Mucosa of rectum (tissue), 2 donors: ENCODE measurements around the gene SRCAP.

Experiments used
- H3K27ac ChIP-seq, 2 donors: one replicate each; pipeline ENCODE4 v1.7.0; 2013; ENCODE audit warnings: inconsistent platforms in 2 of 2, low read depth in 2 of 2, low read length in 2 of 2
- H3K27me3 ChIP-seq, 2 donors: one replicate each; pipeline ENCODE4 v1.7.0; 2013; ENCODE audit warnings: low read length in 2 of 2; ENCODE audit not compliant: control insufficient read depth in 2 of 2, insufficient read depth in 2 of 2
- H3K36me3 ChIP-seq, 2 donors: one replicate each; pipeline ENCODE4 v1.7.0; 2013; ENCODE audit warnings: low read length in 2 of 2; ENCODE audit not compliant: control insufficient read depth in 2 of 2, insufficient read depth in 2 of 2
- H3K4me1 ChIP-seq, 2 donors: one replicate each; pipeline ENCODE4 v1.7.0; 2013; ENCODE audit warnings: low read length in 2 of 2, mild to moderate bottlenecking in 1 of 2; ENCODE audit not compliant: control insufficient read depth in 2 of 2, insufficient read depth in 2 of 2
- H3K4me3 ChIP-seq, 2 donors: one replicate each; pipeline ENCODE4 v1.7.0; 2013; ENCODE audit warnings: low read length in 2 of 2
- H3K9ac ChIP-seq, 2 donors: one replicate each; pipeline ENCODE4 v1.7.0; 2013; ENCODE audit warnings: low read length in 2 of 2, low read depth in 1 of 2, mild to moderate bottlenecking in 1 of 2
- H3K9me3 ChIP-seq, 2 donors: one replicate each; pipeline ENCODE4 v1.7.0; 2013; ENCODE audit warnings: low read length in 2 of 2; ENCODE audit not compliant: control insufficient read depth in 2 of 2
- donor health status: healthy.
- donor health status: Normal muscosa, but diverticular disease.

Gene SRCAP

DNA sequence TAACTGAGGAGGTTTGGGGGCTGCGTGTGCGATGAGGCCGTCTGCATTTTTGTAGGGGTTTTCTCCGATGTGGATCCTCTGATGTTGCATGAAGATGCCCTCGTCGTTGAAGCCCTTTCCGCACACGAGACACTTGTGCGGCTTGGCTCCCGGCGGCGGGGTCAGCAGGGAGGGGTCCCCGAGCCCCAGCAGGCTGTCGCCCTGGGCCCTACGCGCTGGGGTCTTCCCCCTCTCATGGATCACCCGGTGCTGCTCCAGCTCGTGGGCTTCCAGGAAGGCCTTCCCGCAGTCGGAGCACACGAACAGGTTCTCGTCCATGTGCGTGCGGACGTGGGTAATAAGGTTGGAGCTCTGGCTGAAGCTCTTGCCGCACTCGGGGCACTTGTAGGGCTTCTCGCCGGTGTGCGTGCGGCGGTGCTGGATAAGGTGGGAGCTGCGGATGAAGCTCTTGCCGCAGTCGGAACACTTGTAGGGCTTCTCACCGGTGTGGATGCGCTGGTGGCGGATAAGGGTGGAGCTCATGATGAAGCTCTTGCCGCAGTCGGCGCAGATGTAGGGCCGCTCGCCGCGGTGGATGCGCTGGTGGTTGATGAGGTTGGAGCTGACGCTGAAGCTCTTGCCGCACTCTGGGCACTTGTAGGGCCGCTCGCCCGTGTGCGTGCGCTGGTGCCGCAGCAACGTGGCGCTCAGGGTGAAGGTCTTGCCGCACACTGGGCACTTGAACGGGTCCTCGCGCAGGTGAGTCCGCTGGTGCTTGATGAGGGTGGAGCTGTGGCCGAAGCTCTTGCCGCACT is 83.7 kb downstream of the SRCAP start:
- H3K36me3 ChIP-seq, result peaks cover 14 to 22% of the 10 kb centered on the region in 2 donors
- no peak overlapping the region for H3K27ac ChIP-seq
- no peaks in the 10 kb centered on the region for H3K9me3 ChIP-seq
- peaks cover 8 to 9% of the 10 kb centered on the region in 2 donors for H3K4me1 ChIP-seq
- no peak overlapping the region for H3K9ac ChIP-seq
- no peak overlapping the region for H3K4me3 ChIP-seq
- no peaks in the 10 kb centered on the region for H3K27me3 ChIP-seq

DNA sequence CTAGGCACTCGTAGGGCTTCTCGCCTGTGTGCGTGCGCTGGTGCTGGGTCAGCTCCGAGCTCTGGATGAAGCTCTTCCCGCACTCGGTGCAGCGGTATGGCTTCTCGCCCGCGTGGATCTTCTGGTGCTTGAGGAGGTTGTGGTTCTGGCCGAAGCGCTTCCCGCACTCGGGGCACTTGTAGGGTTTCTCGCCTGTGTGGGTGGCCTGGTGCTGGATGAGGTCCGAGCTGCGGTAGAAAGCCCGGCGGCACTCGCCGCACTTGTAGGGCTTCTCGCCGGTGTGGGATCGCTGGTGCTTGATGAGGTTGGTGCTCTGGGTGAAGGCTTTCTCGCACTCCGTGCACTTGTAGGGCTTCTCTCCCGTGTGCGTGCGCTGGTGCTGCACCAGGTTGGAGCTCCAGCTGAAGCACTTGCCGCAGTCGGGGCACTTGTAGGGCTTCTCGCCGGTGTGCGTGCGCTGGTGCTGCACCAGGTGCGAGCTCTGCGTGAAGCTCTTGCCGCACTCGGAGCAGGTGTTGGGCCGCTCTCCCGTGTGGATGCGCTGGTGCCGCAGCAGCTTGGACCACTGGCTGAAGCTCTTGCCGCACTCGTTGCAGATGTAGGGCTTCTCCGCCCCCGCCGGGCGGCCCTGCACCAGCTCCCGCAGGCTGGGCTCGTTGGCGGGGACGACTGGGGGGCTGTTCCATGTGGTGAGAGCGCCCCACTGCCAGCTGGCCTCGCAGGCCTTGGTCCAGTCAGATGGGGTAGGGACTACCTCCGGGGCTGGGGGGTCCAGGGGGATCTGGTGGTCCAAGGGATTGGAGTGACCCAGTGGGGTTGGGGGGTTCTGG is 84.5 kb downstream of the SRCAP start:
- Histone ChIP-seq H3K4me3 (no peak overlapping the region), H3K9me3 (no peaks in the 10 kb centered on the region), H3K4me1 (peaks cover 11 to 14% of the 10 kb centered on the region in 2 donors), H3K36me3 (peaks cover 14 to 22% of the 10 kb centered on the region in 2 donors), H3K27ac (no peak overlapping the region), H3K27me3 (no peaks in the 10 kb centered on the region), H3K9ac (no peak overlapping the region)

GRCh38 chr16:30784215-30784614 is 85.2 kb downstream of the SRCAP start:
- Histone ChIP-seq H3K9ac (no peak overlapping the region), H3K27ac (no peak overlapping the region), H3K36me3 (peaks cover 14 to 22% of the 10 kb centered on the region in 2 donors), H3K4me3 (no peak overlapping the region), H3K27me3 (no peaks in the 10 kb centered on the region), H3K9me3 (no peaks in the 10 kb centered on the region), H3K4me1 (peaks cover 11 to 14% of the 10 kb centered on the region in 2 donors)

GRCh38 chr16:30785126-30786106 is 86.4 kb downstream of the SRCAP start:
- peak overlapping the region in 1 of 2 donors; percentile 67 for H3K9ac ChIP-seq
- peaks cover 11 to 14% of the 10 kb centered on the region in 2 donors for H3K4me1 ChIP-seq
- peaks cover 14 to 22% of the 10 kb centered on the region in 2 donors for H3K36me3 ChIP-seq
- no peaks in the 10 kb centered on the region for H3K27me3 ChIP-seq
- H3K9me3 ChIP-seq, result no peaks in the 10 kb centered on the region
- peak overlapping the region; percentile 60 to 70 for H3K4me3 ChIP-seq
- H3K27ac ChIP-seq, result peak overlapping the region in 1 of 2 donors; percentile 76

DNA sequence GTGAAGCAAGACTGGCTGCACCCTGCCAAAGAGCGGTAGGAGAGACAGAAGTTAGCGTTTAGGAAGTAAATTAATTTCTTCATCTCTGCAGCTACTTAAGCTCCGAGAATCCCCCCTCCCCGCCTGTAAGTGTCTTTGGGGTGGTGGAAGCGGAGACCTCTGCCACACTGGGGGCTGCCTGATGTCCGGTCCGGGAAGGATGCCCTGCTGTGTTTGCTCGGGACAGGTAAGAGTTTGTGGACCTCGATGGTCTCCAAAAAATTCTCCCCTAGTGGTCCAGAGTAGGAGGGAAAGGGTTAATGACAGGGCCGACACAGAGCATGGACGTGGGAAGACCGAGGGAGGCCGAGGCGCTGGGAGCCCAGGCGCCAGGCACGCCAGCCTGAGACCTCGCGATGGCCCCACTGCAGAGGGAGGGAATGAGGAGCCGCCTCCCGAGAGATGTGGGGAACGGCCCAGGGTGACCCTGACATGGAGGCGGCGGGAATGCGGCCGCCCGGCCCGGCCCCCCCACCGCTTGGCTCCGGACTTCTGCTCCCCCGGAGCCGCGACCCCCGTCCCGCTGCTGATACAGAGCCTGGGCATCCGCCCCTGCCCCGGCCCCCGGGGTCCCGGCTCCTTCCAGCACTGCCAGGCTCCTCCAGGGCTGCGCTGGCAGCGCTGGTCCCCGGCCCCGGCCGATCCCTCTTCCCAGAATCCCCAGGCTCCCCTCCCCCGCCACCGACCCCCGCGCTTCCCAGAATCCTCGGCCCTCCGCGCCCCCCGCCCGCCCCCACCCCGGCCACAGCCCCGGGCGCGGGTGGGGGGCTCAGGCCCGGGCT is 87.4 kb downstream of the SRCAP start:
- Histone ChIP-seq H3K4me3 (peak overlapping the region; percentile 60 to 70), H3K27me3 (no peaks in the 10 kb centered on the region), H3K27ac (peak overlapping the region; percentile 62 to 76), H3K9me3 (no peaks in the 10 kb centered on the region), H3K4me1 (peaks cover 11 to 14% of the 10 kb centered on the region in 2 donors), H3K9ac (peak overlapping the region; percentile 52 to 79), H3K36me3 (peaks cover 14 to 22% of the 10 kb centered on the region in 2 donors)

- Histone ChIP-seq H3K4me1 (peaks cover 11 to 14% of the 10 kb centered on the region in 2 donors), H3K9ac (peak within 1 kb of the TSS; percentile 79 to 90), H3K9me3 (no peaks in the 10 kb centered on the region), H3K36me3 (peaks cover 11 to 16% of the 10 kb centered on the region in 2 donors), H3K4me3 (peak within 1 kb of the TSS; percentile 70 to 86), H3K27me3 (no peaks in the 10 kb centered on the region), H3K27ac (peak within 1 kb of the TSS; percentile 62 to 76)
These were observed 88.1 kb downstream of the SRCAP start, which contains the start of gene ZNF629 for GRCh38 chr16:30786936-30787612. TSS of gene ZNF629 (minus strand) at chr16:30787205. CDS start at chr16:30784482, 2,723 bp downstream.

GRCh38 chr16:30787613-30788378 is 88.8 kb downstream of the SRCAP start:
- peak overlapping the region; percentile 70 to 86 for H3K4me3 ChIP-seq
- H3K9ac ChIP-seq, result peak overlapping the region; percentile 79 to 90
- H3K27me3 ChIP-seq, result no peaks in the 10 kb centered on the region
- peaks cover 5 to 10% of the 10 kb centered on the region in 2 donors for H3K36me3 ChIP-seq
- no peaks in the 10 kb centered on the region for H3K9me3 ChIP-seq
- peak overlapping the region; percentile 62 to 76 for H3K27ac ChIP-seq
- H3K4me1 ChIP-seq, result peaks cover 11 to 14% of the 10 kb centered on the region in 2 donors
